CD4-positive, alpha-beta T cell treated with Interleukin-4 for 1 hour (primary cell): ENCODE results near the gene SEMA3C.

Experiments
- DNase-seq, 2 donors: peaks; one replicate each; pipeline ENCODE4 v3.0.0-alpha.2; 2020 to 2022

The SEMA3C gene

GRCh38 chr7:80731281-80731680 is 187.6 kb downstream of the SEMA3C start:
- no peak for DNase-seq

- no peak for DNase-seq
Observed at GRCh38 chr7:80729591-80730320, 189.1 kb downstream of the SEMA3C start.

- no peak for DNase-seq
Observed at GRCh38 chr7:80726666-80727065, 192.2 kb downstream of the SEMA3C start.

GRCh38 chr7:80725181-80725611 is 193.7 kb downstream of the SEMA3C start:
- DNase-seq: no peak

GRCh38 chr7:80724249-80724871 is 194.5 kb downstream of the SEMA3C start:
- no peak for DNase-seq

GRCh38 chr7:80722616-80723195 is 196.1 kb downstream of the SEMA3C start:
- peak in 1 of 2 donors; percentile 36 for DNase-seq

- no peak for DNase-seq
Observed at GRCh38 chr7:80721883-80722615, 196.8 kb downstream of the SEMA3C start.

- DNase-seq: no peak
Observed at GRCh38 chr7:80720146-80720545, 198.7 kb downstream of the SEMA3C start.

GRCh38 chr7:80719261-80719660 is 199.6 kb downstream of the SEMA3C start:
- DNase-seq: no peak

- DNase-seq: no peak
Observed at GRCh38 chr7:80711531-80711930, 207.3 kb downstream of the SEMA3C start.

GRCh38 chr7:80708123-80708522 is 210.7 kb downstream of the SEMA3C start:
- no peak for DNase-seq

GRCh38 chr7:80707318-80707717 is 211.5 kb downstream of the SEMA3C start:
- no peak for DNase-seq

- DNase-seq: no peak
Observed at GRCh38 chr7:80705130-80705781, 213.6 kb downstream of the SEMA3C start.

- DNase-seq: no peak
Observed at GRCh38 chr7:80703272-80703671, 215.6 kb downstream of the SEMA3C start.

GRCh38 chr7:80699721-80700256 is 219.1 kb downstream of the SEMA3C start:
- no peak for DNase-seq

GRCh38 chr7:80699045-80699638 is 219.7 kb downstream of the SEMA3C start:
- DNase-seq: peak in 1 of 2 donors; percentile 6
